Measurements from ENCODE around the gene RTN3. TPM values are rescaled to one million over a fixed set of nuclear protein-coding genes. Genes with fewer than 3 reads are reported as not detected.

The RTN3 gene
- total RNA-seq, 1 experiment from 2014 or later: 95.0 TPM

- no peak for TF ChIP-seq CTCF (IDR thresholded peaks at IDR 0.05 in 2 of 3, conservative IDR thresholded peaks at IDR 0.05 in 1 of 3; ENCODE audit: borderline replicate concordance in 1 of 3, insufficient read depth in 1 of 3, low read depth in 2 of 3, low read length in 2 of 3)
- no peak for TF ChIP-seq ZNF274 (IDR thresholded peaks at IDR 0.05; ENCODE audit: low read depth, low read length)
- no peak for TF ChIP-seq SIN3A (IDR thresholded peaks at IDR 0.05; ENCODE audit: low read depth)
- TF ChIP-seq RAD21 (IDR thresholded peaks at IDR 0.05; ENCODE audit: low read depth): no peak
- TF ChIP-seq ELF1 (IDR thresholded peaks at IDR 0.05; ENCODE audit: borderline replicate concordance, low read depth): no peak
- no peak for TF ChIP-seq TCF7L2 (IDR thresholded peaks at IDR 0.05; ENCODE audit: borderline replicate concordance, extremely low read depth, insufficient read depth, insufficient read length)
- TF ChIP-seq POLR2A (IDR thresholded peaks at IDR 0.05; ENCODE audit: borderline replicate concordance, extremely low read depth, insufficient read depth, insufficient read length): no peak
Measured at GRCh38 chr11:63805844-63806415, 124.6 kb downstream of the RTN3 start (continued).

Other genes starting within 250 kb of the RTN3 start
- gene PLAAT5, start 190.3 kb upstream of the RTN3 start, total RNA-seq (2021; ENCODE audit: unreplicated experiment): not detected
- gene LGALS12, start 175.4 kb upstream of the RTN3 start, total RNA-seq (2021; ENCODE audit: unreplicated experiment): not detected
- gene PLAAT4, start 144.7 kb upstream of the RTN3 start, total RNA-seq (2021; ENCODE audit: unreplicated experiment): 0.52 TPM
- not detected for gene PLAAT2, start 118.1 kb upstream of the RTN3 start, total RNA-seq (2021; ENCODE audit: unreplicated experiment)
- 31.1 TPM for gene PLAAT3, start 67.1 kb upstream of the RTN3 start, total RNA-seq (2021; ENCODE audit: unreplicated experiment)
- 32.3 TPM for gene ATL3, start 10.1 kb upstream of the RTN3 start, total RNA-seq (2021; ENCODE audit: unreplicated experiment)
- 14.7 TPM for gene ZFTA, start 87.3 kb downstream of the RTN3 start, total RNA-seq (2021; ENCODE audit: unreplicated experiment)
- gene SPINDOC, start 132.0 kb downstream of the RTN3 start, total RNA-seq (2021; ENCODE audit: unreplicated experiment): 50.9 TPM
- 39.8 TPM for gene MARK2, start 157.6 kb downstream of the RTN3 start, total RNA-seq (2021; ENCODE audit: unreplicated experiment)
- gene RCOR2, start 235.7 kb downstream of the RTN3 start, total RNA-seq (2021; ENCODE audit: unreplicated experiment): 10.8 TPM